ENCODE data around the gene MORC1. TPM values are rescaled to one million over a fixed set of nuclear protein-coding genes. Genes with fewer than 3 reads are reported as not detected.

Gene MORC1
- total and polyA plus RNA-seq, 8 donors = not detected

- H3K4me1 ChIP-seq = no peaks in the 10 kb centered on the region
- H3K4me3 ChIP-seq = no peak overlapping the region
- no peaks in the 10 kb centered on the region for H3K27me3 ChIP-seq
- ATAC-seq (no peak), DNase-seq (no peak)
- no peaks in the 10 kb centered on the region for H3K9me3 ChIP-seq
- no peaks in the 10 kb centered on the region for H3K36me3 ChIP-seq
- TF ChIP-seq CTCF (IDR thresholded peaks at IDR 0.05) = no peak
- intact Hi-C loops (cut with DNase I) = no loop called here
- H3K27ac ChIP-seq = no peak overlapping the region
Observed at GRCh38 chr3:109072194-109072593, 45.7 kb downstream of the MORC1 start.

- Histone ChIP-seq H3K4me1 (no peaks in the 10 kb centered on the region), H3K27me3 (no peaks in the 10 kb centered on the region), H3K4me3 (no peak overlapping the region), H3K9me3 (no peaks in the 10 kb centered on the region), H3K36me3 (no peaks in the 10 kb centered on the region), H3K27ac (no peak overlapping the region)
- ATAC-seq = no peak
- intact Hi-C loops (cut with DNase I) = no loop called here
- DNase-seq = peak in 1 of 4 donors; percentile 16
- no peak for TF ChIP-seq CTCF (IDR thresholded peaks at IDR 0.05)
Observed at GRCh38 chr3:109071350-109072142, 46.4 kb downstream of the MORC1 start.

- DNase-seq = no peak
- Histone ChIP-seq H3K27ac (no peak overlapping the region), H3K36me3 (no peaks in the 10 kb centered on the region), H3K4me3 (no peak overlapping the region), H3K4me1 (no peaks in the 10 kb centered on the region), H3K9me3 (no peaks in the 10 kb centered on the region), H3K27me3 (no peaks in the 10 kb centered on the region)
- TF ChIP-seq CTCF (IDR thresholded peaks at IDR 0.05) = no peak
- intact Hi-C loops (cut with DNase I) = no loop called here
- ATAC-seq = no peak
Observed at GRCh38 chr3:109070211-109070610, 47.7 kb downstream of the MORC1 start.

- no peak for DNase-seq
- TF ChIP-seq CTCF (IDR thresholded peaks at IDR 0.05) = no peak
- intact Hi-C loops (cut with DNase I) = no loop called here
- ATAC-seq = no peak
- Histone ChIP-seq H3K27me3 (no peaks in the 10 kb centered on the region), H3K36me3 (no peaks in the 10 kb centered on the region), H3K4me3 (no peak overlapping the region), H3K9me3 (no peaks in the 10 kb centered on the region), H3K4me1 (no peaks in the 10 kb centered on the region), H3K27ac (no peak overlapping the region)
Observed at GRCh38 chr3:109066864-109067263, 51.1 kb downstream of the MORC1 start.

GRCh38 chr3:109059264-109059663 is 58.7 kb downstream of the MORC1 start:
- no peaks in the 10 kb centered on the region for H3K4me1 ChIP-seq
- no peaks in the 10 kb centered on the region for H3K36me3 ChIP-seq
- intact Hi-C loops (cut with DNase I) = no loop called here
- H3K9me3 ChIP-seq = no peaks in the 10 kb centered on the region
- no peak for DNase-seq
- no peak for ATAC-seq
- no peak for TF ChIP-seq CTCF (IDR thresholded peaks at IDR 0.05)
- H3K27ac ChIP-seq = no peak overlapping the region
- no peaks in the 10 kb centered on the region for H3K27me3 ChIP-seq
- no peak overlapping the region for H3K4me3 ChIP-seq
